H1 (cell line): Measurements from ENCODE around the gene MFAP4. TPM values are rescaled to one million over a fixed set of nuclear protein-coding genes. Genes with fewer than 3 reads are reported as not detected.

Source experiments
- CTCF ChIA-PET: fragments of 300-600 bp; sonication (Branson Sonifier 250); formaldehyde crosslinking; loops from one replicate; lab custom pipeline; 2021; ENCODE audit not compliant: partially characterized antibody; lab: Charles Lee
- POLR2A ChIA-PET: fragments of 300-600 bp; sonication (Branson Sonifier 250); formaldehyde crosslinking; loops from one replicate; lab custom pipeline; 2021; ENCODE audit warnings: inconsistent platforms; ENCODE audit not compliant: partially characterized antibody; lab: Charles Lee
- DNase-seq, 2 experiments: peaks; one replicate each; pipeline versions ENCODE4 v3.0.0 to v3.0.0-alpha.2; 2010 to 2022; ENCODE audit warnings: low spot score in 2 of 2, low read depth in 1 of 2, mixed read lengths in 1 of 2
- FAIRE-seq: peaks from 2 replicates; lab custom pipeline; 2011; peaks lifted over from hg19 to GRCh38; lab: Jason Lieb, UNC
- H2AFZ ChIP-seq: 2 replicates; pipeline ENCODE4 v1.8.1; 2012; ENCODE audit warnings: low read length, inconsistent platforms
- H2AK5ac ChIP-seq: 2 replicates; pipeline ENCODE4 v1.6.1; 2013; ENCODE audit warnings: low read depth, low read length
- H2BK120ac ChIP-seq: replicated peaks from 2 replicates; pipeline ENCODE3; 2013; ENCODE audit warnings: low read depth, low read length, inconsistent platforms
- H2BK12ac ChIP-seq: 2 replicates; pipeline ENCODE4 v1.6.1; 2013; ENCODE audit warnings: low read depth, low read length
- H2BK15ac ChIP-seq: 2 replicates; pipeline ENCODE4 v1.6.1; 2013; ENCODE audit warnings: low read length
- H2BK20ac ChIP-seq: 2 replicates; pipeline ENCODE4 v1.6.1; 2013; ENCODE audit warnings: low read length
- H2BK5ac ChIP-seq: 2 replicates; pipeline ENCODE4 v1.6.1; 2013; ENCODE audit warnings: low read depth, low read length
- H3K14ac ChIP-seq: 2 replicates; pipeline ENCODE4 v1.6.1; 2013; ENCODE audit warnings: inconsistent platforms; ENCODE audit not compliant: insufficient read length
- H3K18ac ChIP-seq: 2 replicates; pipeline ENCODE4 v1.6.1; 2013; ENCODE audit warnings: low read length; ENCODE audit errors: extremely low read depth
- H3K23ac ChIP-seq: 2 replicates; pipeline ENCODE4 v1.6.1; 2013; ENCODE audit warnings: inconsistent platforms; ENCODE audit not compliant: insufficient read length
- H3K23me2 ChIP-seq: 2 replicates; pipeline ENCODE4 v1.6.1; 2013; ENCODE audit warnings: low read depth, low read length
- H3K27ac ChIP-seq: 2 replicates; pipeline ENCODE4 v1.6.1; 2011; ENCODE audit warnings: low read depth, low read length, inconsistent platforms
- H3K27me3 ChIP-seq, 4 experiments: replicated peaks in 1 of 4; 1 replicate in 1 of 4; 2 replicates in 3 of 4; pipeline versions ENCODE4 v1.6.1 to v1.8.1; 2011 to 2013; ENCODE audit warnings: low read length in 3 of 4, mild to moderate bottlenecking in 3 of 4, inconsistent platforms in 2 of 4, mixed read lengths in 2 of 4, moderate library complexity in 1 of 4; ENCODE audit not compliant: control insufficient read depth in 3 of 4, insufficient read depth in 3 of 4; ENCODE audit errors: extremely low read depth in 1 of 4
- H3K36me3 ChIP-seq, 4 experiments: 2 replicates each; pipeline versions ENCODE4 v1.6.1 to v1.8.1; 2011 to 2013; ENCODE audit warnings: mild to moderate bottlenecking in 4 of 4, low read length in 3 of 4, moderate library complexity in 2 of 4, control low read depth in 1 of 4, inconsistent platforms in 1 of 4; ENCODE audit not compliant: insufficient read depth in 4 of 4, control insufficient read depth in 2 of 4
- H3K4ac ChIP-seq: replicated peaks from 2 replicates; pipeline ENCODE3; 2013; ENCODE audit warnings: low read length, low read depth, mixed read lengths, inconsistent platforms; ENCODE audit not compliant: insufficient read length
- H3K4me1 ChIP-seq, 4 experiments: replicated peaks in 1 of 4; 1 replicate in 1 of 4; 2 replicates in 3 of 4; pipeline versions ENCODE4 v1.6.1 to v1.8.1; 2011 to 2013; ENCODE audit warnings: low read length in 3 of 4, inconsistent platforms in 2 of 4, mixed read lengths in 1 of 4; ENCODE audit not compliant: insufficient read depth in 4 of 4, control insufficient read depth in 3 of 4
- H3K4me2 ChIP-seq, 2 experiments: 2 replicates each; pipeline versions ENCODE4 v1.6.1 to v1.8.1; 2011 to 2013; ENCODE audit warnings: low read depth in 2 of 2, low read length in 2 of 2, control low read depth in 1 of 2, inconsistent platforms in 1 of 2, mild to moderate bottlenecking in 1 of 2; ENCODE audit not compliant: insufficient read depth in 1 of 2
- H3K4me3 ChIP-seq, 4 experiments: fragments of 200-600, 300-600 bp in 1 of 4; sonication (generic), shearing (Covaris generic), sonication (Bioruptor Twin) in 1 of 4; 2 replicates each; pipeline versions ENCODE4 v1.5.1 to v1.8.1; 2011 to 2016; ENCODE audit warnings: low read length in 4 of 4, low read depth in 3 of 4, control low read depth in 2 of 4, inconsistent platforms in 2 of 4, mild to moderate bottlenecking in 2 of 4, mixed read lengths in 1 of 4, moderate library complexity in 1 of 4; ENCODE audit not compliant: insufficient read depth in 2 of 4; ENCODE audit errors: extremely low read depth in 1 of 4
- H3K56ac ChIP-seq: replicated peaks from 2 replicates; pipeline ENCODE3; 2013; ENCODE audit warnings: low read depth, mild to moderate bottlenecking, mixed read lengths, low read length, inconsistent platforms; ENCODE audit not compliant: insufficient read length
- H3K79me1 ChIP-seq: 2 replicates; pipeline ENCODE4 v1.6.1; 2013; ENCODE audit warnings: low read depth, low read length, control low read depth
- H3K79me2 ChIP-seq, 2 experiments: 2 replicates each; pipeline versions ENCODE4 v1.6.1 to v1.8.1; 2012 to 2013; ENCODE audit warnings: low read length in 2 of 2, mild to moderate bottlenecking in 2 of 2, inconsistent platforms in 1 of 2; ENCODE audit not compliant: insufficient read depth in 2 of 2, control insufficient read depth in 1 of 2
- H3K9ac ChIP-seq, 4 experiments: replicated peaks in 1 of 4; 1 replicate in 1 of 4; 2 replicates in 3 of 4; pipeline versions ENCODE4 v1.6.1 to v1.8.1; 2011 to 2013; ENCODE audit warnings: low read depth in 3 of 4, low read length in 3 of 4, control low read depth in 2 of 4, mild to moderate bottlenecking in 2 of 4, moderate library complexity in 2 of 4, inconsistent platforms in 1 of 4; ENCODE audit errors: extremely low read depth in 1 of 4
- H3K9me3 ChIP-seq, 2 experiments: 2 replicates each; pipeline versions ENCODE4 v1.6.1 to v1.8.1; 2012 to 2013; ENCODE audit warnings: mild to moderate bottlenecking in 2 of 2, moderate library complexity in 2 of 2, control low read depth in 1 of 2, inconsistent platforms in 1 of 2, low read depth in 1 of 2, low read length in 1 of 2, mixed read lengths in 1 of 2; ENCODE audit not compliant: insufficient read depth in 2 of 2
- H4K20me1 ChIP-seq, 2 experiments: replicated peaks in 1 of 2; 2 replicates each; pipeline versions ENCODE3 to v1.8.1; 2011 to 2013; ENCODE audit warnings: inconsistent platforms in 2 of 2, low read length in 2 of 2, mild to moderate bottlenecking in 1 of 2; ENCODE audit not compliant: insufficient read depth in 2 of 2, control insufficient read depth in 1 of 2
- H4K5ac ChIP-seq: 2 replicates; pipeline ENCODE4 v1.6.1; 2013; ENCODE audit warnings: low read length, low read depth, mixed read lengths, inconsistent platforms; ENCODE audit not compliant: insufficient read length
- H4K8ac ChIP-seq: 2 replicates; pipeline ENCODE4 v1.8.0; 2013; ENCODE audit warnings: mild to moderate bottlenecking, moderate library complexity, low read length, inconsistent platforms; ENCODE audit not compliant: insufficient read depth; ENCODE audit errors: extremely low read depth
- H4K91ac ChIP-seq: replicated peaks from 2 replicates; pipeline ENCODE3; 2013; ENCODE audit warnings: low read length, mixed read lengths, inconsistent platforms; ENCODE audit not compliant: insufficient read length
- BACH1 ChIP-seq: IDR thresholded peaks from 2 replicates; pipeline ENCODE4 v1.6.1; 2012; ENCODE audit warnings: low read length, improper control_type of control experiment
- BRCA1 ChIP-seq: IDR thresholded peaks from 2 replicates; pipeline ENCODE4 v1.6.1; 2012; ENCODE audit warnings: low read depth, low read length, improper control_type of control experiment
- CREB1 ChIP-seq: IDR thresholded peaks from 2 replicates; pipeline ENCODE4 v1.6.1; 2012; ENCODE audit warnings: inconsistent platforms
- NANOG ChIP-seq: IDR thresholded peaks from 2 replicates; pipeline ENCODE4 v1.6.1; 2011; ENCODE audit warnings: low read length, low read depth, mild to moderate bottlenecking, inconsistent platforms; ENCODE audit not compliant: insufficient read depth, poor library complexity, severe bottlenecking
- SP1 ChIP-seq: IDR thresholded peaks from 2 replicates; pipeline ENCODE4 v1.6.1; 2011; ENCODE audit warnings: low read depth, low read length
- WGBS, 2 experiments: shearing (Covaris generic) in 1 of 2; methylation state at CpG; one replicate each; pipeline versions ENCODE4 v1.1.6 to v1.1.7; 2013 to 2015; ENCODE audit warnings: low lambda C conversion rate in 2 of 2, mixed read lengths in 2 of 2, inconsistent platforms in 1 of 2, low coverage in 1 of 2, missing lambda C conversion rate in 1 of 2; ENCODE audit not compliant: insufficient replicate concordance in 2 of 2, insufficient coverage in 1 of 2, insufficient read length in 1 of 2; ENCODE audit errors: extremely low coverage in 1 of 2, missing lambda C conversion rate in 1 of 2; 5-methylcytosine and 5-hydroxymethylcytosine counted together
- polyA plus RNA-seq, 7 experiments: library from polyadenylated mRNA; depleted of rRNA in 3 of 7; stranded (reverse) in 5 of 7; unstranded in 2 of 7; fragments of >200 nt in 5 of 7; fragments of 200-250 nt in 2 of 7; gene quantifications; 1 replicate in 5 of 7; 2 replicates in 1 of 7; 4 replicates in 1 of 7; pipeline versions ENCODE4 v1.2.1 to v1.2.3, GENCODE V29; 2011 to 2013; ENCODE audit warnings: missing spikeins in 2 of 7, mixed read lengths in 2 of 7
- total RNA-seq: library from RNA; stranded (reverse); fragmentation: NEBNext Ultra II Directional; extraction: Animal tissue kit (Norgen Biotek cat#: 25700); gene quantifications from 2 replicates; pipeline ENCODE4 v1.2.1, GENCODE V29; 2021
- TF ChIP-seq, protein P1 (sequence below): IDR thresholded peaks from 2 replicates; pipeline ENCODE4 v1.6.1; 2011; ENCODE audit warnings: low read depth, mild to moderate bottlenecking, low read length; ENCODE audit not compliant: insufficient read depth
- TF ChIP-seq, protein P2 (sequence below): IDR thresholded peaks from 2 replicates; pipeline ENCODE4 v1.6.1; 2012; ENCODE audit warnings: inconsistent platforms

MFAP4 gene
- total and polyA plus RNA-seq, 2 of the 8 experiments (the other 6 are each of a cell fraction or from before 2014, with no cell fraction given) = 3.1 to 3.6 TPM

DNA sequence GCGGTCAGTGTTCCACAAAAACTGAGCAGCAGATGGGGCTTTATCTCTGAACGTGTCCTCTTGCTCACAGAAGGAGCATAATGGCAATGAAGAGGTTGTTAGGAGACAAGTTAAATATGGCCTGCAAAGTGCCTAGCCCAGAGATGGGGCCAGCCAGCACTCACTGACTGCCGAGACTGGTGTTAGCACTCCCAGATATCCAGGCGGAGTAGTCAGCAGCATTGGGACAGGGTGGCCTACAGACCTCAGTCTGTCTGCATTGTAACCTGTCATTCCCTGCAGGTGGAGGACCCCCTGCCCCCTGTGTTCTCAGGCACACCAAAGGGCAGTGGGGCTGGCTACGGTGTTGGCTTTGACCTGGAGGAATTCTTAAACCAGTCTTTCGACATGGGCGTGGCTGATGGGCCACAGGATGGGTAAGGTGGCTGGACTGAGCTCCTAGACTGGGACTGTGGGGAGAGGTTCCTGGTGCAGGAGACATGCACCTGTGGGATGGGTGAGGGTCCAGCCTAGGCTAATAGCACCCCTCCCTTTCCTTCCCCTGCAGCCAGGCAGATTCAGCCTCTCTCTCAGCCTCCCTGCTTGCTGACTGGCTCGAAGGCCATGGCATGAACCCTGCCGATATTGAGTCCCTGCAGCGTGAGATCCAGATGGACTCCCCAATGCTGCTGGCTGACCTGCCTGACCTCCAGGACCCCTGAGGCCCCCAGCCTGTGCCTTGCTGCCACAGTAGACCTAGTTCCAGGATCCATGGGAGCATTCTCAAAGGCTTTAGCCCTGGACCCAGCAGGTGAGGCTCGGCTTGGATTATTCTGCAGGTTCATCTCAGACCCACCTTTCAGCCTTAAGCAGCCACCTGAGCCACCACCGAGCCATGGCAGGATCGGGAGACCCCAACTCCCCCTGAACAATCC, 4.2 kb downstream of the MFAP4 start:
- Histone ChIP-seq H3K79me1 (peaks cover 13% of the 10 kb centered on the region), H3K23me2 (peaks cover 10% of the 10 kb centered on the region; the same call in 1 of the 2 replicates), H3K27ac (no peak overlapping the region), H3K14ac (no peak overlapping the region), H2BK15ac (no peak overlapping the region), H2AK5ac (no peak overlapping the region), H3K27me3 (no peaks in the 10 kb centered on the region), H4K91ac (no peak overlapping the region), H2AFZ (no peak overlapping the region), H4K20me1 (peaks cover 3 to 29% of the 10 kb centered on the region in 2 experiments), H3K79me2 (peaks cover 0 to 27% of the 10 kb centered on the region in 2 experiments; a peak in 2 of 4 replicates), H2BK20ac (no peak overlapping the region), H3K4ac (no peak overlapping the region), H2BK120ac (no peak overlapping the region), H3K36me3 (peaks cover 33 to 61% (median 40%) of the 10 kb centered on the region in 4 experiments)
- CTCF ChIA-PET = interaction anchor here (2.0 kb wide), 1 partner anchor 20 kb away, joined by 7 read pairs; the partner anchor contains the start of gene B9D1
- WGBS, 2 experiments = 90% methylated on average over 13 of the region's 13 CpGs; no CpG with 5 or more reads in 1 of the 2 experiments
- TF ChIP-seq, protein P1, sequence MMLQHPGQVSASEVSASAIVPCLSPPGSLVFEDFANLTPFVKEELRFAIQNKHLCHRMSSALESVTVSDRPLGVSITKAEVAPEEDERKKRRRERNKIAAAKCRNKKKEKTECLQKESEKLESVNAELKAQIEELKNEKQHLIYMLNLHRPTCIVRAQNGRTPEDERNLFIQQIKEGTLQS = no peak
- TF ChIP-seq, protein P2, sequence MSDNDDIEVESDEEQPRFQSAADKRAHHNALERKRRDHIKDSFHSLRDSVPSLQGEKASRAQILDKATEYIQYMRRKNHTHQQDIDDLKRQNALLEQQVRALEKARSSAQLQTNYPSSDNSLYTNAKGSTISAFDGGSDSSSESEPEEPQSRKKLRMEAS = no peak
- TF ChIP-seq SP1 (no peak), BRCA1 (no peak), NANOG (no peak), CREB1 (no peak), BACH1 (no peak)
- TF ChIP-seq, all 59 proteins: peak for 0
- Histone ChIP-seq H3K23ac (no peak overlapping the region), H4K8ac (no peak overlapping the region), H3K4me2 (no peak overlapping the region), H3K9ac (no peak overlapping the region), H3K9me3 (no peaks in the 10 kb centered on the region), H2BK5ac (no peak overlapping the region), H2BK12ac (no peak overlapping the region), H3K18ac (no peak overlapping the region), H3K56ac (no peak overlapping the region), H3K4me3 (no peak overlapping the region), H3K4me1 (peaks cover 3 to 19% (median 11%) of the 10 kb centered on the region in 4 experiments), H4K5ac (no peak overlapping the region)
- POLR2A ChIA-PET = no interaction called here
- FAIRE-seq (no peak), DNase-seq (no peak)
